Neural progenitor cell (in vitro differentiated cells): ENCODE results near the gene NR2F1. TPM values are rescaled to one million over a fixed set of nuclear protein-coding genes. Genes with fewer than 3 reads are reported as not detected.

ENCODE experiments used
- DNase-seq: peaks from one replicate; pipeline ENCODE4 v3.0.0-alpha.2; 2016; ENCODE audit warnings: low spot score
- H2AFZ ChIP-seq: fragments of 200-600 bp; sonication (generic); replicated peaks from 2 replicates; pipeline ENCODE4 v1.6.1; 2016; ENCODE audit warnings: antibody characterized with exemption
- H3F3A ChIP-seq: fragments of 200-600 bp; sonication (generic); 2 replicates; pipeline ENCODE4 v1.6.1; 2016; ENCODE audit warnings: antibody characterized with exemption, low read depth
- H3K27ac ChIP-seq: fragments of 200-600 bp; sonication (generic); 2 replicates; pipeline ENCODE4 v1.5.1; 2016; ENCODE audit warnings: mild to moderate bottlenecking
- H3K27me3 ChIP-seq: fragments of 200-600 bp; sonication (generic); 2 replicates; pipeline ENCODE4 v1.6.1; 2016; ENCODE audit warnings: mild to moderate bottlenecking, moderate library complexity
- H3K36me3 ChIP-seq: fragments of 200-600 bp; sonication (generic); 2 replicates; pipeline ENCODE4 v1.5.1; 2016
- H3K4me1 ChIP-seq: fragments of 200-600 bp; sonication (generic); 2 replicates; pipeline ENCODE4 v1.6.1; 2016; ENCODE audit warnings: mixed run types
- H3K4me2 ChIP-seq: fragments of 200-600 bp; sonication (generic); 2 replicates; pipeline ENCODE4 v1.6.1; 2016
- H3K4me3 ChIP-seq: fragments of 200-600 bp; sonication (generic); 2 replicates; pipeline ENCODE4 v1.5.1; 2016
- H3K79me2 ChIP-seq: fragments of 200-600 bp; sonication (generic); 2 replicates; pipeline ENCODE4 v1.6.1; 2016; ENCODE audit warnings: low read depth
- H3K9ac ChIP-seq: fragments of 200-600 bp; sonication (generic); 2 replicates; pipeline ENCODE4 v1.6.1; 2016
- H3K9me3 ChIP-seq: fragments of 200-600 bp; sonication (generic); 2 replicates; pipeline ENCODE4 v1.5.1; 2016; ENCODE audit warnings: low read depth
- H4K20me1 ChIP-seq: fragments of 200-600 bp; sonication (generic); 2 replicates; pipeline ENCODE4 v1.6.1; 2016; ENCODE audit warnings: low read depth
- H3K27ac Mint-ChIP-seq: 3 replicates; pipeline ENCODE4 v1.8.0; 2021; ENCODE audit warnings: mixed read lengths
- H3K27me3 Mint-ChIP-seq: 2 replicates; pipeline ENCODE4 v1.8.0; 2022; ENCODE audit warnings: low read depth, mild to moderate bottlenecking, inconsistent platforms, moderate library complexity, mixed read lengths; ENCODE audit not compliant: insufficient read depth
- H3K36me3 Mint-ChIP-seq: 3 replicates; pipeline ENCODE4 v1.8.0; 2021; ENCODE audit warnings: mixed read lengths
- H3K4me1 Mint-ChIP-seq: 3 replicates; pipeline ENCODE4 v1.8.0; 2021; ENCODE audit warnings: mixed read lengths
- H3K4me3 Mint-ChIP-seq: 3 replicates; pipeline ENCODE4 v1.8.0; 2021; ENCODE audit warnings: mild to moderate bottlenecking, moderate library complexity, mixed read lengths
- H3K9me3 Mint-ChIP-seq: 3 replicates; pipeline ENCODE4 v1.8.0; 2020; ENCODE audit warnings: mixed read lengths
- CTCF ChIP-seq: fragments of 200-600 bp; sonication (generic); IDR thresholded peaks from 2 replicates; pipeline ENCODE4 v1.5.1; 2017; ENCODE audit warnings: antibody characterized with exemption, mild to moderate bottlenecking
- EZH2 ChIP-seq: fragments of 200-600 bp; sonication (generic); IDR thresholded peaks from 2 replicates; pipeline ENCODE4 v1.6.1; 2017; ENCODE audit warnings: antibody characterized with exemption, mild to moderate bottlenecking, moderate library complexity
- EZH2phosphoT487 ChIP-seq: fragments of 200-600 bp; sonication (generic); IDR thresholded peaks from 2 replicates; pipeline ENCODE4 v1.6.1; 2017; ENCODE audit warnings: antibody characterized with exemption
- total RNA-seq: library from RNA; depleted of rRNA; stranded (reverse); fragments of >200 nt; gene quantifications from 2 replicates; pipeline ENCODE4 v1.2.3, GENCODE V29; 2015; ENCODE audit warnings: low replicate concordance

The NR2F1 gene
- total RNA-seq, 1 donor from 2014 or later = 9.1 TPM

- Mint-ChIP-seq H3K4me3 (peak overlapping the region; percentile 86), H3K27ac (peak overlapping the region; percentile 98), H3K4me1 (peaks cover 81% of the 10 kb centered on the region), H3K36me3 (peaks cover 20% of the 10 kb centered on the region), H3K27me3 (peaks cover 14% of the 10 kb centered on the region), H3K9me3 (peaks cover 3% of the 10 kb centered on the region)
- Histone ChIP-seq H3K79me2 (no peaks in the 10 kb centered on the region), H3K27ac (no peak overlapping the region), H3K27me3 (peaks cover 99% of the 10 kb centered on the region), H3K9me3 (no peaks in the 10 kb centered on the region), H3K4me1 (peaks cover 83% of the 10 kb centered on the region), H3F3A (peaks cover 81% of the 10 kb centered on the region), H3K4me3 (peak overlapping the region; percentile 42), H3K36me3 (no peaks in the 10 kb centered on the region), H3K4me2 (peak overlapping the region; percentile 90), H4K20me1 (peaks cover 34% of the 10 kb centered on the region), H2AFZ (no peak overlapping the region), H3K9ac (no peak overlapping the region)
- TF ChIP-seq EZH2phosphoT487 (peak; percentile 97), EZH2 (peak; percentile 66), CTCF (no peak)
- peak; percentile 92 for DNase-seq
Measured at GRCh38 chr5:93572608-93573353, 10.2 kb upstream of the NR2F1 start.

DNA sequence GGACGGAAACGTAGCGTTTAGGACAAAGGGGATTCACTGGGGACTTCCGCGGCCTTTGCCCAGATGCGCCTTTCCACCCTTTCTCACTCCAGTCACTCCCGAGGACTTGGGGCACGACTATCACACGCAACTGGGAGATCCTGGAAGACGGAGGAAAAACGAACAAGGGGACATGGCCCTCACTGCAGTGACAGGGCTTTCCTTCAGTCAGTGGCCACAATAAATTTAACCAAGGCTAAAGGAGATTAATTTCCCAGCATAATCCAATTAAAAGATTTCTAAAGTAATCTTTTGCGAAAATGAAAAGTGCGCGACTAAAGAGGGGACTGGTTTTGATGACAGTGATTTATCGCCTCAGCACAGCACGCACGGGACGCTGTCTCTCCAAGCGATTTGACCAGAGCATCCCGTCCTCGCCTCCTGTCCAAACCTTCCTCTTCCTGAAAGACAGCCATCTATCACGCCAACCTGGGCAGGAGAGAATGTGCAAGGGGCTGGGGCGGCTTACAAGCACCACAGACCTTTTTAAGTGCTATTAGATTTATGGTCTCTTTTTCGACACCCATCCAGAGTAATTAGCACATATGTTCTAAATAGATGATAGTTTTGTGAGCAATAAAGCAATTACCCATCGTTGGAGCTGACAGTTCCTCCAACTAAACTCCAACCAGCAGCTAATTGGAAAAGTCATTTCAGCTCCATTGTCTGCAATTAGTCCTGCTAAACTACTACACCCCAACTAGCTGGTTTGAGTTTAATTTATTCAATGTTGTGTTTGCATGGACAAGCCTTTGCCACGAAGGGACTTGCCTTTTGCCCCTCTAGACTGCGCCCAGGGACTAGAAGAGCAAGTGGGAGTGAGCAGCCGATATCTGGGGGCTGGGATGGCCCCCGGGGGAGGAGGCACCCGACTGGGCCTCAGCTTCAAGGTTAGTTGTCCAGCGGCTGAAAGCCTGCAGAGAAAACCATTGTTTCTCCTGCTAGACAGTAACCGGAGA lies 9.4 kb upstream of the NR2F1 start:
- H3K4me3 ChIP-seq = peak overlapping the region; percentile 42
- peak; percentile 52 for DNase-seq
- peaks cover 89% of the 10 kb centered on the region for H3F3A ChIP-seq
- H3K9me3 ChIP-seq = no peaks in the 10 kb centered on the region
- no peaks in the 10 kb centered on the region for H3K36me3 ChIP-seq
- H3K27me3 Mint-ChIP-seq = peaks cover 14% of the 10 kb centered on the region
- peaks cover 91% of the 10 kb centered on the region for H3K4me1 ChIP-seq
- peaks cover 34% of the 10 kb centered on the region for H4K20me1 ChIP-seq
- H3K4me2 ChIP-seq = peak overlapping the region; percentile 90
- H3K27ac ChIP-seq = no peak overlapping the region
- no peaks in the 10 kb centered on the region for H3K79me2 ChIP-seq
- H3K4me1 Mint-ChIP-seq = peaks cover 88% of the 10 kb centered on the region
- peaks cover 18% of the 10 kb centered on the region for H3K36me3 Mint-ChIP-seq
- H3K9me3 Mint-ChIP-seq = peaks cover 3% of the 10 kb centered on the region
- no peak overlapping the region for H2AFZ ChIP-seq
- no peak overlapping the region for H3K9ac ChIP-seq
- peak overlapping the region; percentile 98 for H3K27ac Mint-ChIP-seq
- H3K27me3 ChIP-seq = peaks cover 99% of the 10 kb centered on the region
- TF ChIP-seq EZH2phosphoT487 (no peak), EZH2 (peak; percentile 8), CTCF (no peak)
- peak overlapping the region; percentile 86 for H3K4me3 Mint-ChIP-seq

DNA sequence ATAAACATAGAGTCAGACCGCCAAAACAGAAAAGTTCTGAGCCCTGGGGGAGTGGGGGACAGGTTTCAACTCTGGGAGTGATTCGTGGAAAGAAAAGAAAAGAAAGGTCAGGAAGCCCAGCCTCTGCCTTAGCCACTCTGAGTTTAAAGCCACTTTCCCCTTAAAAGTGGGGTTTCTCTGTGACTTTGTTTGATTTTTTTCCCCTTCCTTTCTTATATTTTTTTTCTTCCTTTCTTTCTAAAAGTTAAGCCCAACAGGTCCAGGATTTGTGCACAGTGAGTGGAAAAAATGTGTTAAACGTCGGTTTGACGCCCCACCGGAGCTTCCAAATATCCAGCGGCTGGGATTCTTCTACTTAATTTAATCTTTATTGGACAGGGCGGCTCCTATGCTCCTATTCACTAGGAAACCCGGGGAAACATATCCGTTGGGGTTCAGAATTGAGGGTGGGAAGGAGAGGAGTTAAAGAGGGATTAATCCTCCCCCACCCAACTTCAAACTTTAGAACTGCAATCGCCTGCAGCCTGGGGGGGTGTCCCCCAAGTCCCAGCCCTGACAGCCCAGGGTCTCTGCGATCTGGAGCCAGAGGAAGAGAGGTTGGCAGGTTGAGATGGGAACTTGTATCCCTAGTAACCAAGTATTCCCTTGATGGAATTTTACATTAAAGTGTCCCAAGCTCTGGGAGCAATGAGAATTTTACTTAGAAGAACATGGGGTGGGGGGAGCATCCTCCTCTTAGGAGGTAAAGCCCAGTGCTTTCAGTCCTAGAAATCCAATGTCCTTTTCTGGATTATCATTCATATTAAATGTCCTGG lies 8.3 kb upstream of the NR2F1 start:
- peak overlapping the region; percentile 42 for H3K4me3 ChIP-seq
- no peaks in the 10 kb centered on the region for H3K79me2 ChIP-seq
- H3K27ac Mint-ChIP-seq = peak overlapping the region; percentile 98
- H4K20me1 ChIP-seq = peaks cover 34% of the 10 kb centered on the region
- peak overlapping the region; percentile 90 for H3K4me2 ChIP-seq
- peaks cover 86% of the 10 kb centered on the region for H3K4me1 ChIP-seq
- no peaks in the 10 kb centered on the region for H3K36me3 ChIP-seq
- peaks cover 9% of the 10 kb centered on the region for H3K36me3 Mint-ChIP-seq
- peaks cover 91% of the 10 kb centered on the region for H3F3A ChIP-seq
- no peak overlapping the region for H3K9ac ChIP-seq
- H3K9me3 Mint-ChIP-seq = peaks cover 3% of the 10 kb centered on the region
- DNase-seq = peak; percentile 39
- H3K27me3 ChIP-seq = peaks cover 99% of the 10 kb centered on the region
- peaks cover 81% of the 10 kb centered on the region for H3K4me1 Mint-ChIP-seq
- no peak overlapping the region for H3K27ac ChIP-seq
- peaks cover 14% of the 10 kb centered on the region for H3K27me3 Mint-ChIP-seq
- no peak for TF ChIP-seq CTCF
- peak; percentile 24 for TF ChIP-seq EZH2
- H3K9me3 ChIP-seq = no peaks in the 10 kb centered on the region
- peak overlapping the region; percentile 86 for H3K4me3 Mint-ChIP-seq
- H2AFZ ChIP-seq = no peak overlapping the region
